ENCODE results near the gene RHOF. TPM values are rescaled to one million over a fixed set of nuclear protein-coding genes. Genes with fewer than 3 reads are reported as not detected.

Gene RHOF
- total RNA-seq, 3 donors from 2014 or later = 45.5 to 86.7 (median 83.2) TPM

GRCh38 chr12:121783766-121784165, 9.7 kb downstream of the RHOF start:
- H3K4me3 ChIP-seq = no peak overlapping the region
- H3K36me3 ChIP-seq (ENCODE audit: low read depth) = no peaks in the 10 kb centered on the region
- intact Hi-C loops (cut with DNase I, micrococcal nuclease) = no loop called here
- no peak for ATAC-seq
- DNase-seq = peak in 1 of 3 donors; percentile 29
- H3K9me3 ChIP-seq = no peaks in the 10 kb centered on the region
- TF ChIP-seq CTCF (IDR thresholded peaks at IDR 0.05) = no peak
- peaks cover 2% of the 10 kb centered on the region for H3K4me1 ChIP-seq (ENCODE audit: low read depth)

- intact Hi-C loops (cut with DNase I, micrococcal nuclease) = no loop called here
- DNase-seq (no peak), ATAC-seq (no peak)
- no peak for TF ChIP-seq CTCF (IDR thresholded peaks at IDR 0.05)
- Histone ChIP-seq H3K4me1 (ENCODE audit: low read depth) (peaks cover 2% of the 10 kb centered on the region), H3K9me3 (no peaks in the 10 kb centered on the region), H3K36me3 (ENCODE audit: low read depth) (no peaks in the 10 kb centered on the region), H3K4me3 (no peak overlapping the region)
Measured at GRCh38 chr12:121781998-121782979, 11.2 kb downstream of the RHOF start.

GRCh38 chr12:121781484-121781997, 11.9 kb downstream of the RHOF start:
- H3K36me3 ChIP-seq (ENCODE audit: low read depth) = no peaks in the 10 kb centered on the region
- H3K4me1 ChIP-seq (ENCODE audit: low read depth) = peaks cover 2% of the 10 kb centered on the region
- H3K4me3 ChIP-seq = no peak overlapping the region
- ATAC-seq = no peak
- TF ChIP-seq CTCF (IDR thresholded peaks at IDR 0.05) = no peak
- no peaks in the 10 kb centered on the region for H3K9me3 ChIP-seq
- intact Hi-C loops (cut with DNase I, micrococcal nuclease) = no loop called here
- DNase-seq = no peak

- ATAC-seq = no peak
- H3K36me3 ChIP-seq (ENCODE audit: low read depth) = no peaks in the 10 kb centered on the region
- intact Hi-C loops (cut with DNase I, micrococcal nuclease) = no loop called here
- H3K4me1 ChIP-seq (ENCODE audit: low read depth) = no peaks in the 10 kb centered on the region
- DNase-seq = no peak
- no peak overlapping the region for H3K4me3 ChIP-seq
- no peaks in the 10 kb centered on the region for H3K9me3 ChIP-seq
- TF ChIP-seq CTCF (IDR thresholded peaks at IDR 0.05) = no peak
Measured at GRCh38 chr12:121780429-121780828, 13.1 kb downstream of the RHOF start.

- no peaks in the 10 kb centered on the region for H3K9me3 ChIP-seq
- H3K4me3 ChIP-seq = no peak overlapping the region
- no peaks in the 10 kb centered on the region for H3K36me3 ChIP-seq (ENCODE audit: low read depth)
- DNase-seq (no peak), ATAC-seq (no peak)
- no peak for TF ChIP-seq CTCF (IDR thresholded peaks at IDR 0.05)
- intact Hi-C loops (cut with DNase I, micrococcal nuclease) = loop anchor here in 1 of 2 donors (5.0 kb wide), 1 partner anchor 82 kb away; no protein-coding TSS in a partner anchor
- no peaks in the 10 kb centered on the region for H3K4me1 ChIP-seq (ENCODE audit: low read depth)
Measured at GRCh38 chr12:121779422-121779895, 14.0 kb downstream of the RHOF start.

All from mucosa of descending colon (tissue), 3 donors.